Midbrain (tissue), 1 donor: ENCODE data around the gene MUC2.

Experiments used
- DNase-seq: peaks from one replicate; lab custom pipeline; 2025; lab: John Stamatoyannopoulos, UW

The MUC2 gene

DNA sequence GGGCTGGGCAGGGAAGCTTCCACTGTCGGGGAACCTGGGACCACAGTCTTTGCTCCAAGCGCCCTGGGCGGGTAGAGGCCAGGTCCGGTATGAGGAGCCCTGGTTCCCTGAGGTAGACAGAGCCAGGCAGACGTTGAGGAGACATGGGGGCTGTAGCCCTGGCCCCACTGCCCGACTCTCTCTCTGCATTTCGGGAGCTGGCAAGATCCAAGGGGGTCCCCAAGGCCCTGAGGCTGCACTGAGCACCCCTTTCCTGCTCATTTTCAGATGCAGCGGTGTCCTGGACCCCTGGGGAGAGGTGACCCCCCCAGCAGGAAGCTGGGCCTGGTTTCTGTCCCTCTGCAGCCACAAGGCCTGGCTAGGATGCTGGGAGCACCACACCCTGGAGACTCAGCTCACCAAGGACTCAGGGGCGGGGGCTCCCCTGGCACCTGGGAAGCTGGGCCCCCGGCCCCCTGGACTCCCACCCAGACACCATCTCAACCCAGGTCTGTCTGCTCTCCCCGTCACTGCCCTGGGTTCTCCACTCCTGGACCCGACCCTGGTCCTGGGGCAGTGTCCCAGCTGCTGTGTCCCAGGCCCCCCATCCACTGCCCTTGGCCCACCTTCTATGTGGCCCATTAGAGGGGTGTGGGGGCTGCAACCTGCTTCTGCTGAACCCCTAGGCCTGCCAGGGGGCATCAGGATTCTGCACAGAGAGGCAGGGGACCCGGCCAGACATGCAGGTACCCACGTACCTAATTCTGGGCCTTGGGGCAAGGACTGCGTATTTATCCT lies 23.1 kb upstream of the MUC2 start:
- no peak for DNase-seq

DNA sequence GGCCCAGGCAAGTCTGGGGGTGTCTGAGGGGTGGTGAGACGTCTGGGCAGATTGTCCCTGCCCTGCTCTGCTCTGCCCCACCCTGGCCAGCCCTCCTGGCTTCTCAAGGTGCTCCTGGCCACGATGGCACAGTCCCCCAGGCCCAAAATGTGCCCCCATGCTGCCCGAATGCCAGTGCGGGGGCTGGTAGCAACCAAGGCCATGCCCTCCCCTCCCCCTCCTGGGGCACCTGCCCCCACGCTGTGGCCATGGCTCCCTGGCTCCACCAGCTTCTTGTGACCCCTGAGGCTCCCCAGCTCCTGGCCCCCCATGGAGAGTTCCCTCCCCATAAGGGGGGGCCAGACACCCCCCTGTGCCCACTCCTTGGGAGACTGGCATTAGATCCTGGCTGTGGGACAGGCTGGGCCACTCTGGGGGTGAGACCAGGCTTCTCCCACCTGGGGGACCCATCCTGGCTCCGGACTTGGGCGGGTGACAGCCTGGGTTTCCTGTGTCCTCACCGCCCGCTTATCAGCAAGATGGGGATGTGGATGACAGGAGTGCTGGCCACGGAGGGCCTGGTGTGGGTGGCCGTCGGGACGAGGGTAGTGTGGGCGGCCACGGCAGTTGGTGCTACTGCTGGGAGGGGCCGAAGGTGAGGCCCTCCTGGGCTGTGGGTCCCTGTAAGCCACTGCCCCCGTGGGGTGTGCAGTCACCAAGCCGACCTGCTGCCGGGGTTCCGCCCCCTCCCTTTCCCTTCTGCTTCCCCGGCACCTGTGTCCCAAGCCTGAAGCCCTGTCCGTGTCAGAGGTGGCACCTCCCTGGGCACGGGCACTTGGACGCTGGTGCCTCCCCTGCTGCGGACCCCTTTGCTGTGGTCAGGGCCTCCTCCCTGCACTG lies 22.3 kb upstream of the MUC2 start:
- DNase-seq = no peak

DNA sequence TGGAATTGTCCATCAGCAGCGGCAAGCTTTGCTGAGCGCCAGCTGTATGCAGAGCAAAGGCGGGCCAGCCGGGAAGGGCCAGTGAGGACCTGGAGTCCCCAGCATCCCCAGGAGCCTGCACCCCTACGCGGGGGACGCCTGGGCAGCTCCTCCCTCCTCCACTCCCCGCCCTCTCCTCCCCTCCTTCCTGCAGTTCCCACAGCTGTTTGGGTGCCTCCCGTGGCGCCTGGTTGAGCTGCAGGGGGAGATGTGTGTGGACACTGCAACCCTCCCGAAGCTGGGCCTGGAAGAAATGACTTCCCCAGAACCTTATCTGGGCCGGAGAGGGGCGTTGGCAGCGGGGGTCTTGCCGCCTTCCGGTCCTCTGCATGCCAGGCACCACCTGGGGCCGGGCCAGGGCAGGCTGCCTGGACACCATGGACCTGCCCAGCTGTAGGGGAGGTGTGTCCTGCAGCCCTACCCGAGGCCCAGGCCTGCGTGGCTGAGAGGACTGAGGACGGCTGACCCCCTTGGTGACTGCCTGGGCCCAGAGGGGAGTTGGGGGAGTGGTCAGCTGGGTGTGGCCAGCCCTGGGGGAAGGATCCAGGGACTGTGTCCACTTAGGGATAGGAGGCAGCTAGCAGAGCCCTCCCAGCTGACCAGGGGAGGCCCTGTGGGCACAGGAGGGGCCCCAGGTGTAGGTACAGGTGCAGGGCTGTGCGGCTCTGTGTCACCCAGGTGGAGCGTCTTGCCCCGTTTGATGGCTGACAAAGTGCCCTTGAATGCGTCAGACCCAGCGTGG lies 21.4 kb upstream of the MUC2 start:
- DNase-seq = no peak

DNA sequence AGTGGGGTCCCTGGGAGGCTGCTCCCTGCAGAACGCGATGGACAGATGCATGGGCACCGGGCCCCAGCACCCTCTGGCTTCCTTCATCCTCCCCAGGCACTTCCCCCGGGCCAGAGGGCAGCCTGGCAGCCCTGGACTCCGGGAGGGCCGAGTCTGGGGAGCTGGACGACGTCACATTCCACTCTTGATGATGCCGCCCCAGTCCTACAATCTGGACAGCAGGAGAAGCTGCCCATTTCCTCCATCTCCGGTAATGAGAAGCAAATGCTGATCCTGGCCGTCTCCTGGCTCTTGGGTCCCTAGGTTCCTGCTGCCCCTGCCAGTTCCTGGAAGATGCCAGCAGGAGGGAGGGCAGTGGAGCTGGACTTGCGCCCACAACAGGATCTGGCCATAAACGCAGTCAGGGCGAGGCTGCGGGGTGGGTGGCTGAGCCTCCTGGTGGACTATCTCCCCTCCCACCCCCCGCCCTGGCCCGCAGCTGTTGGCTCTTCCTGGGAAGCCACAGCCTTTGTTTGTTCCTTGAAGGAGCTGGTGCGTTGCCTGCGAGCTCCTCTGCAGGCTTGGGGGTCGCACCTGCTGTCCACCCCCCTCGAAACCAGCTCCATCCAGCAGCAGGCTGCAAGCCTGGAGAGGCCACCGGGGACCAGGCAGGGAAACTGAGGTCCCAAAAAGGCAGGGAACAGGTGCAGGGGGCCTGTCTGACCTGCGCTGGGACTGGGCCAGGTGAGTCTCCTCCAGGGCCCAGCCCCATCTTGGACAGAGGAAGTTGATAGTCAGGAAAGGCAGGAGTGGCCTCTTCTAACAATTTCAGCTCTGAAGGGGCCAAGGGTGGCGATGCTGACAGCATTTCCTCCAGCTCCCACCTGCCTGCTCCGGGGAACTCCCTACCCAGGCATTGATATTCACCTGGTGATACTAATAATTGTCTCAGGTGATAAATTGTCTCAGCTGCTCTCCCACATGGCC lies 20.2 kb upstream of the MUC2 start:
- no peak for DNase-seq

DNA sequence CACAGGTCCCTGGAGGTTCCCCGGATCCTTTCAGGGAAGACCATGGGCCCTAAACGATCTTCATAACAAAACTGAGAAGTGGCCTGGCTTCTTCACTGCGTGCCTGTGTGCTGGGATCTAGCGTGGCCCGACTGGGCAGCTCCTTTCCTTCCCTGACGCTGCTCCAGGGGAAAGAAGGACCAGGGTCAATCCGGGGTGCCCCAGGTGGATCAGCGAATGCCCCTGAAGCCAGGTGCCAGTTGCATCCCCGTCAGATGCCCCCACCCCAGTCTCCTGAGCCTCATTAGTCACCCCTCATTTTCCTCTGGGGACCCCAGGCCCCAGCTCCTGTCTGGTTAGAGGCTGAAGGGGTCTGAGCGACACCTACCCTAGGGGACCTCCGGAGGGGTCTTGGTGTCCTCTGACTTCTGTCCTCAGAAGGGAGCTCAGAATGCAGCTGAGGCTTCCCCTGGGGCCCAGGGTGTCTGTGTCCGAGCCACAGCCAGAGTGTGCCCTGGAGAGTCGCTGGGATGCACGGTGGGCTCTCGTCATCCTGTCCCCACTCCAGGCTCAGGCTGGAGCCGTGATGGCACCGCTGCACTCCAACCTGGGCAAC lies 19.5 kb upstream of the MUC2 start:
- no peak for DNase-seq

DNA sequence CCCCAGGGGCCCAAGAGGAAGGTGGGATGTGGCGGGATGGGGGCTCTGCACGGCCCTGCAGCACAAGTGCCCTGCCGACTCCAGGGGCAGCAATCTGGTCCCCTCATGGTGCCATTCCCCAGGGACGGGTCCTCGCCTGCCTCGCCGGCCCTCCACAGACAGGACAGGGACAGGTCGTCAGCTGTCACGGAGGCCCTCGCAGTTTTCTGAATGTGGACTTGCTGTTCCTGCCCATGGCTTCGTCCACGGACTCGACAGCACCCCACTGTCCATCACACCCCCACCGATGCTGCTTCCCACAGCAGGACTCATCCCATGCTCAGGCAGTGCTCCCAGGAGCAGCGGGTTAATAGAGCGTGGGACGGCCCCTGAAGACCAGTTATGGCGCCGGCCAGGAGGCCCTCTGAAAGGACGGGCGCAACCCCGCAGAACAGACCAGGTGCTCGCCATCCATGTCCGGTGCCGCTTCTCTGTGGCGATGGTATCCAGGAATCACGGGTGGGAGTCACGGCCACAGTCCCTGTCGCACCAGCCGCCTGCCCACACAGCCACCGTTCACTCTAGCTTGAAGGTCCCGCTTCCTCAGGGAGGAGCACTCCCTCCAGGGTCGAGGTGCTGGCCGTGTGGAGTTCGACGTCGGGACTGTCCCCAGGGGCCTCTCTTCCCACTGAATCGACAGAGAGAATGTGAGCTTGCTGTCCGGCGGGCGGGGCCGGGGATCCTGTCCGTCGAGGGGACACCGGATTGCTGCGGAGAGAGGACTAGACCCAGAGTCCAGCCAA lies 18.5 kb upstream of the MUC2 start:
- no peak for DNase-seq

DNA sequence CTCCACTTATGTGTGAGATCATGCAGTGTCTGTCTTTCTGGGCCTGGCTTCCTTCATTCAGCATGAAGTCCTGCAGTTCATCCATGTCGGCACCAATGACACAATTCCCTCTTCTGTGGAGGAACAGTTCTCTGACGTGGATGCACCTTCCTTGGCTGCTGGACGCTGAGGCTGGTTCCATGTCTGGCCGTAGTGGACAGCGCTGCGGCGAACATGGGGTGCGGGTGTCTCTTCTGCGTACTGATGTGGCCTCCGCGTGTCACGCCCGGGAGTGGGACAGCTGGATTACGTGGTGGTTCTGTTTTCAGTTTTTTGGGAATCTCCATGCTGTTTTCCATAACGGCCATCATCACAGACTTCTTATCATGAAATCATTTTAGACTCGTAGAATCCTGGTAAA lies 16.9 kb upstream of the MUC2 start:
- DNase-seq = no peak

DNA sequence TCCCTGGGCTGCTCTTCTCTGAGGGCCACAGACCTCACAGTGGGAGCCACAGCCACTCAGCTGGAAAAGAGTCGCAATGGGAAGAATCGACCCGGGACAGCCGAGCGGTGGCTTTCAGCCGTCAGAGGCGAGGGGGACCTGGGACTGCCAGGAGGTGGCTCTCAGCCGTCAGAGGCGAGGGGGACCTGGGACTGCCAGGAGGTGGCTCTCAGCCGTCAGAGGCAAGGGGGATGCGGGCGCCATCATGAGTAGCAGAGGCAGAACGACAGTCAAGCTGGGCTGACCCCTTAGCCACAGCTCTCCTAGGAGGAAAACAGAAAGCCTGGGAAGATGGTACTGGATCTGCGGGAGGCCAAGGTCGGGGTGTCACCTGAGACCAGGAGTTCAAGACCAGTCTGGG lies 14.9 kb upstream of the MUC2 start:
- no peak for DNase-seq

DNA sequence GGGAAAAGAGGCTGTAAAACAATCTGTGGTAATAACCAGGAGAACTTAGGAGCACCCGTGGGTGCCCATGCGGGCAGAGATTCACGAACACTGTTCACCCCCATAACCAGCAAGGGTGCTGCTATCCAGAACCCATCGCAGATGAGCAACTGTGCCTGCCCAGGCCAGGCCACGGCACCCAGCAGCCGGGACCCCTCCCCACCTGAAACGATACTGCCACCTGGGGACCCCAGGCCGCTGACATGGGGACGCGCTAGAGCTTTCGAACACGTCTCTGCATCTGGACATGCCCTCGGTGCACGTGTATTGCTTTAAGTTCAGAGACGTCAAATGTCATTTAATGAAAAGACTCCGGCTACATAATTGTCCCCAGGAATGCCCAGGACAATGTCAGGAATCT lies 14.3 kb upstream of the MUC2 start:
- no peak for DNase-seq

DNA sequence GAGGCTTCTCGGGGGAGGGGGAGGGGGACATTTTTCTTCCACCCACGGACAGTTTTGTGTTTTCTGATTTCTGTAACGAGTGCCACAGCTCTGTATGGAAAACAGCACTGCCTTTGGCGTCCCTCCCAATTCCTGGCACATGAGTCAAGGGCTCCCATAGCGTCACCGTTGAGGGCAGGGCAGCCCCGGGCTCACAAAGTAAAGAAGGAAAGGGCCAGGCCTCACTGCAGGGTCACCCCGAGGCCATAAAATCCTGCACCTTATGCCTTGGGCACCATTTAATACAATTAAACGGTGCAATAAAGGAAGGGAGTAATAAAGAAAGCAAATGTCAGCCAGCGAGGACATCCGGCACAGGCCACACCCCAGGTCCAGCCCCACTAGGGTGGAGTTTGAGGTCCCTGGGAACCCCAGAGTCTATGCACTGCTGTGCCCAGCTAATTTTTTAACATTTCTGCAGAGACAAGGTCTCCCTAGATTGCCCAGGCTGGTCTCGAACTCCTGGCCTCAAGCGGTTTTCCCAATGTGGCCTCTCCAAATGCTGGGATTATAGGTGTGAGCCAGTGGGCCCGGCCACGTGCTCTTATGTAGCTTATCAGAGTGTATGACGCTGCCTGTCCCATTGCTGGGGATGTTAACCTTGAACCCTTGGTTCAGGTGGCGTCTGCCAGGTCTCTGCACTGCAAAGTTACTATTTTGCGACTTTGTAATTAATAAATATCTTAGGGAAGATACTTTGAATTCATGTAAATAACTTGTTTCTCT lies 13.6 kb upstream of the MUC2 start:
- DNase-seq = no peak

DNA sequence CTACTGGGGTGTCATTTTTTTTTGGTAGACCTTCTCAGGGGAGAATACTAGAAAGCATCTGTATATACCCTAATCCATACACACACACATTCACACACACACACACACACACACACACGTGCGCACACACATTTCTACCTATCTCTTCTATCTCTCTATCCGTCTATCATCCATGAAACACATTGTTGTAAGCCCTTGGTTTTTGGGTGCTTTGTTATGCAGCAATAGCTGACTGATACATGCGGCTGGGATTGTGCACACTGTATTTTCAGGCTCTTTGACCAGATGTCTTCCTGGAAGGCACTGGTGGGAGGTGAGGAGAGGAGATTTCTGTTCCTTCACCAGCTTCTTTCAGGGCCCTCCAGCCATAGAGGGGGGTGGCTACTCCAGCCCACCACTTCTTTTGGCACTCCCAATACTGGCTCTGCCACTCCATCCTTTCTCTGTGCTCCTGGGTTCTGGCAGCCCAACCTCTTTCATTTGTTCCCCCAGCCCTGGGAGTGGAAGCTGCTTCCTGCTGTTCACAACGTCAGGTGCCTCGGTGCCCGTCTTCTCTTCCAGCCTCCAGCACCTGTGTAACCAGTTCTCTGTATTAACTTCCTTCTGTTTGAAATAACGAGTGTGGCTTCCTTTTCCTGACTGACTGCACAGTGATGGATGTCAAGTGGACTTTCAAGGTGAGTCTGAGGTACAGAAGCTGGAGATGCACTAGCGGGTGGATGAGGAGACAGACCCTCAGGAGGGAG lies 12.4 kb upstream of the MUC2 start:
- no peak for DNase-seq

DNA sequence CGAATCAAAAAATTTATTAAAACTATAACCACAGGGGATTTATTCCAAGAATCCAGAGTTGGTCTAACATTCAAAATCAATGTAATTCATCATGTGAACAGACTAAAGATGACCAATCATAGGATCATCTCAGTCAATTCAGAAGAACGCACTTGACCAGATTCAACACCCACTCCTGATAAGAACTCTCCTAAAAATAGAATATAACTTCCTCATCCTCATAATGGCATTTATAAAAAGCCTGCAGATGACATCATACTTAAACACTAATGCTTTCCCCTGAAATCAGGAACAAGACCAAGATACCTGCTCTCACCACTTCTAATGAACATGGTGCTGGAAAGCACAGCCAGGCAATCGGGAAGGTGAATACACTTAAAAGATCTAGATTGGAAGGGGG lies 10.5 kb upstream of the MUC2 start:
- no peak for DNase-seq

DNA sequence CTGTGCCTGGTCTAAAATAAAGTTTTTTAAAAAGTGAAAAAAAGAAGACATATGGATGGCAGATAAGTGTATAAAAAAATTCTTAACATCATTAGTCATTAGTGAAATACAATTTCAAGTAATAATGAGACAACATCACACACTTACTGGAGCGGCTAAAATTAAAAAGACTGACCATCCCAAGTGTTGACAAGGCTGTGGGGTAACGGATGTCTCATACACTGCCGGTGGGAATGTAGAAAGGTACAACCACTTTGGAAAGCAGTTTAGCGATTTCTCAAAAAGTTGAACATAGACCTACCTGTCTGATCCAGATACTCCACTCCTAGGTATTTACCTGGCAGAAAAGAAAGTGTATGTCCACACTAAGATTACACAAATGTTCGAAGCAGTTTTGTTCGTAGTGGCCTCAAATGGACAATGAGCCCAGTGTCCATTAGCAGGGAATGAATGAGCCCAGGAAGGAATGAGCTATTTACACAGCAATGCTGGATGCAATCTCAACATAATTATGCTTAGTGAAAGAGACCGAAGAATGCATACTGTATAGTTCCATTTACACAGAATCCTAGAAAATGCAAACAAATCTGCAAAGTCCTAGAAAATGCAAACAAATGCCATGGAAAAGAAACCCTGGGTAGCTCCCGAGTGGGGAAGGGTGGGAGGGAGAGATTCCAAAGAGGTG lies 6.7 kb upstream of the MUC2 start:
- no peak for DNase-seq

DNA sequence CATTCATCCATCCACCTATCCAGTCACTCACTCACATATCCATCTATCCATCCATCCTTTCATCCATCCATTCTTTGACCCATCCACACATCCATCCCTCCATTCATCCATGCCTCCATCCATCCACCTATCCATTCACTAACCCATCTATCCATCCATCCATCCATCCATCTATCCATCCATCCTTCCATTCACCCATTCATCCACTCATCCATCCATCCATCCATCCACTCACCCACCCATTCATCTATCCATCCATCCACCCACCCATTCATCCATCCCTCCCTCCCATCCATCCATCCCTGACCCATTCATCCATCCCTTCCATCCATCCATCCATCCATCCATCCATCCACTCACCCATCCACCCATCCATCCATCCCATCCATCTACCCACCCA lies 4.9 kb upstream of the MUC2 start:
- DNase-seq = no peak

DNA sequence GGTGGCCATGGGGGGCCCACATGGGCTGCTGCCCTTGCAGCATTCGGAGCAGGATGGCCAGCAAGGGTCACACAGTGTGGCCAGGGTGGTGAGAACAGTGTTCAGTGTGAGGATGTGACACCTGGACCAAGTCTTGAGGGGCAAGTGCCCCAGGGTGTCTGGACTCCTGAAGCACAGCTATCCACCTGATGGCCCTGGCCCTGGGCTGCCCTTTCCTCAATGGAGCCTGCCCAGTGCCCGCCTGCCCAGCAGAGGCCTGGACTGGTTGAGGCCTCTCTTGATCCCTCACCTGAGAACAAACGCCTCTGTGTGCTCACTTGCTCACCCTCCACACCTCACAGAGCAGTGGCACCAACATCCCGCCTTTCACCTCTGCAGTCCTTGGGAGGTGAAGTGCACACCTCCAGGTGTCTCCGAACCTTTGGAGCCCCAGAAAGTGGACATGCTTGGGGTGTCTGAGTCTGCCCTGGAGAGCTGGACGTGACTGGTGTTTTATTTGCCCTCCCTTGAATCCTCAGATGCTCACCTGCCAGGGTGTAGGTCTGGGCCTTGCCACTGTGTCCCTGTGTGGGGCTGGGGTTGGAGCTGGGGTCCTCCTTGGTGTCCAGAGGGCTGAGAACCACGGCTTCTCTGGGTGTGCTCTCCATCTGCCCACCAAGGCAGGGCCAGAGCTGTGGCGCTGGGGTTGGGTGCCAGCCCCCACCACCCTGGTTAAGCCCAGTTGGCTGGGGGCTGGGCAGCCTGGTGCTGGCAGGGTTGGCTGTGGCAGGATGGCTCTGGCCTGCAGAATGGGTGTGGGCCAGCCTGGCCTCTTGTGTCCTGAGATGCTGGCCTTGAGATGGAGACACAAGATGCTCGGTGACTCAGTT lies 3.8 kb upstream of the MUC2 start:
- DNase-seq = no peak

DNA sequence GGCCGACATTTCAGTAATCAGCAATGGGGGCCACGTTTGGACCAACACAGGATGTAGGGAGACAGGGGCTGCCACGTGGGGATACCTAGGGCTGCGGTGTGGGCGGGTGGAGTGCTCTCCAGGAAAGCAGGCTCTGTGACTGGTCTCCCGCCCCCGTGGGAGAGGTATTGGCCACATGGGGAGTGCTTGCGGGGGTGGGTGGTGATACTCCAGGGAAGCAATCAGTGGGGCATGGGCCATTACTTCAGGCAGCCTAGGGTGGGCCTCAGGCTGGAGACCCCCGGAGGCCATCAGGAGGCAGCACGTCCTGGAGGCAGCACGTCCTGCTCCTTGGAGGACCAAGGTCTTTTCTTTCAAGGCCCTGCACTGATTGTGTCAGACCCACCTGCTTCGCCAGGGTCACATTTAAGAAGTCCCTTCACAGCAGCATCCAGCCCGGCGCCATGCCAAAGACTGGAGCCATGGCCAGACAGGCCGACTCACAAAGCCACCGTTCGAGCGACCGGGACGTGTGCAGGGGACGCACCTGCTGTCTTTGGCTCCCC lies 3.0 kb upstream of the MUC2 start:
- DNase-seq = no peak
